ENCODE data around the gene HPD.

The HPD gene

DNA sequence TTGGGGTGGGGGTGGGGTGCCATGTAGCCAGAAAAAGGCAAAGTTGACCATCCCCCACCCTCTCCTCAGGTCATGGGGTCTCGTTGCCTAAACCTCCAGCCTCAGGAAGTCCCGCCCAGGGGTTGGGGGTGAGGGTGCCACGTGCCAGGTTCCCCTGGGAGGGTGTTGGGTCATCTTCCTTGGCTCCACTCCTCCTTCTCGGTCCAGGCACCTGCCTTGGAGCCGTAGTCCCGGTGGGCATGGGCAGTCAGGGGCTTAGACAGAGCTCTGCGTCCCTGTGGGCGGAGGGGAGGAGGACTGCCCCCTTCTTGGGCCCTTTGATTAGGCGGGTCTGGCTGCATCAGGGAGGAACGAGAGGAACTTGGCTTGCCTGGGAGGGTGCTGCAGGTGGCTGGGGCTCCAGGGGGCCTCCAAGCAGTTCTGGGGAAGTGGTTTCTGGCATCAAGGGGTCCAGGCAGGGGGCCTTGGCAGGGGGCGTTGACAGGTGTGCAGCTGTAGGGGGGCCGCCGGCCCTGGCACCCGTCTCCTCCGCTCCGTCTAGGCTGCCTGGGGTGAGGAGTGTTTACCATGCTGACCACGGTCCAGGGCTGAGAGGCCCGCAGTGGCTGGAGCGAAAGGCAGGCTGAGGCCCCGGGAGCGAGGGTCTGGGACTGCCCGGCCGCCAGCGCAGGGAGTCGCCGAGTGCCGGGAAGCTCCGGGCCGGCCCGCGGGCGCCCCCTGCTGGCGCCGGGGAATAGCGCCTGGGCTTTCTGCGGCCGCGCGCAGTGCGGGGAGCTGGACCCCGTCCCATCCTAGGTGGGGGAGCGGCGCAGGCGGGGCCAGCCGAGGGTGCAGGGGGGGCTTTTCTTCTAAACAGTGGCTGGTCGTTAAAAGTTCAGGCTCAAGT is 47.0 kb downstream of the HPD start:
- DNase-seq (ENCODE audit: low read depth in 2 of 2, low spot score in 1 of 2) = peak in 1 of 2 donors; percentile 50

GRCh38 chr12:121810833-121811433 is 47.7 kb downstream of the HPD start:
- DNase-seq (ENCODE audit: low read depth in 2 of 2, low spot score in 1 of 2) = no peak

GRCh38 chr12:121810234-121810817 is 48.3 kb downstream of the HPD start:
- DNase-seq (ENCODE audit: low read depth in 2 of 2, low spot score in 1 of 2) = no peak

DNA sequence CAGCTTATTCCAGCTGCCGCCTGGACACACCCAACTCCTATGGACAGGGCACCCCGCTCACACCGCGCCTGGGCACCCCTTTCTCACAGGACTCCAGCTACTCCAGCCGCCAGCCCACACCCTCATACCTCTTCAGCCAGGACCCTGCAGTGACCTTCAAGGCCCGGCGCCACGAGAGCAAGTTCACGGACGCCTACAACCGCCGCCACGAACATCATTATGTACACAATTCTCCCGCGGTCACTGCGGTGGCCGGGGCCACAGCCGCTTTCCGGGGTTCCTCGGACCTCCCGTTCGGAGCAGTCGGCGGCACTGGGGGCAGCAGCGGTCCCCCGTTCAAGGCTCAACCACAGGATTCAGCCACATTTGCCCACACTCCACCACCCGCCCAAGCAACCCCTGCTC is 48.9 kb downstream of the HPD start:
- DNase-seq (ENCODE audit: low read depth in 2 of 2, low spot score in 1 of 2) = no peak

DNA sequence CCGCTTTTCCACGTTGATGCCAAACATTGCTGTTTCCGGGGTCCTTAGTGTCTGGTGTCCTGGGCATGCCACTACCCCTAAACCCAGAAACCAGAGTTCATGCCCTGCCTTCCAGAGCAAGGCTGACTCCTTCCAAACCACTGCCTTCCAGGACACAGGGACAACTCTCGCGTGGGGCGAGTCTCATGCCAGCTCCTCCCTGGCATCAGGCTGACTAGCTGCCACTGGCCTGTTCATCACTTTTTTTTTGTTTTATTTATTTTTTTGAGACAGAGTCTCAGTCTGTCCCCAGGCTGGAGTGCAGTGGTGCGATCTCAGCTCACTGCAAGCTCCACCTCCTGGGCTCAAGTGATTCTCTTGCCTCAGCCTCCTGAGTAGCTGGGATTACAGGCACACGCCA is 50.0 kb downstream of the HPD start:
- no peak for DNase-seq (ENCODE audit: low read depth in 2 of 2, low spot score in 1 of 2)

- DNase-seq (ENCODE audit: low read depth in 2 of 2, low spot score in 1 of 2) = no peak
Measured at GRCh38 chr12:121807642-121808347, 50.9 kb downstream of the HPD start.

DNA sequence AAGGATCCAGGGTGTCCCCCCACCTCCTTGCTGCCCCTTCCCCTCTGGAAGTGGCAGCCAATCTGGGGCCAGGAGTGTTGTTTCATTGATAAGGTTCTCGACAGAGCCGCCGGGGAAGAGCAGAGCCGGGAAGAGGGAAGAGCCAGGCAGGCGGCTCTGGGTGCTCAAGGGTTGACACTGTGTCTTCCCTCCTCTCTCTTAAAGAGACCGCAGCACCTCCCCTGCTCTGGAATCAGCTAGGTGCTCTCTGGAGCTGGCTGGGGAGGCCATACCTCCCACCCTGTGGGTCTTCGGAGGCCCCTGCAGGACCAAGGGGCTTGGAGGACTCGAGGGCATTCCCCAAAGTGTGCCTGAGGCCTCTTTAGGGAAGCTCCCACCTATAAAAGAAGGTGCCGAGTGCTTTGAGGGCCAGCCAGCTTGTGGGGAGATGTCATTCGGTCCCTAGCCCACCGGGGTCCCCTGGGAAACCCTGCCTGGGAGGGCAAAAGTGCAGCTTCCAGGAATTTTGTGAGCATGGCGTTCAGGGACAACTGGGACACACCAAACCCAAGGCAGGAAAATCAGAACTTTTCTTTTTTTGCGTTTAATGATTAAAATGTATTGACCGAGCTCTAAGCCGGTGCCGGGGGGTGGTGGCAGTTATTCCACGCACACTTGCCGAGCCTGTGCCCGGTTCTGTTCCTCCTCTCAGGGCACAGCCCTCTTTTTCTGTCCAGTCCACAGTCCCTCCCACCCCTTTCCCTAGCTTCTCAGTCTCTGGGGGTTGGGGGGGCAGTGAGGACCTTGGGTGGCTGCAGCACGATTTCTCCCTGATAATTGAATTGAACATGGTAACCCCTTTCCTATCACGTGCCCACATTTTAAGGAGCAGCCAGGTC is 51.9 kb downstream of the HPD start:
- DNase-seq (ENCODE audit: low read depth in 2 of 2, low spot score in 1 of 2) = no peak

GRCh38 chr12:121806009-121806545 is 52.6 kb downstream of the HPD start:
- DNase-seq (ENCODE audit: low read depth in 2 of 2, low spot score in 1 of 2) = no peak

GRCh38 chr12:121805171-121806008 is 53.3 kb downstream of the HPD start:
- DNase-seq (ENCODE audit: low read depth in 2 of 2, low spot score in 1 of 2) = no peak

GRCh38 chr12:121804417-121805111 is 54.1 kb downstream of the HPD start:
- DNase-seq (ENCODE audit: low read depth in 2 of 2, low spot score in 1 of 2) = no peak

DNA sequence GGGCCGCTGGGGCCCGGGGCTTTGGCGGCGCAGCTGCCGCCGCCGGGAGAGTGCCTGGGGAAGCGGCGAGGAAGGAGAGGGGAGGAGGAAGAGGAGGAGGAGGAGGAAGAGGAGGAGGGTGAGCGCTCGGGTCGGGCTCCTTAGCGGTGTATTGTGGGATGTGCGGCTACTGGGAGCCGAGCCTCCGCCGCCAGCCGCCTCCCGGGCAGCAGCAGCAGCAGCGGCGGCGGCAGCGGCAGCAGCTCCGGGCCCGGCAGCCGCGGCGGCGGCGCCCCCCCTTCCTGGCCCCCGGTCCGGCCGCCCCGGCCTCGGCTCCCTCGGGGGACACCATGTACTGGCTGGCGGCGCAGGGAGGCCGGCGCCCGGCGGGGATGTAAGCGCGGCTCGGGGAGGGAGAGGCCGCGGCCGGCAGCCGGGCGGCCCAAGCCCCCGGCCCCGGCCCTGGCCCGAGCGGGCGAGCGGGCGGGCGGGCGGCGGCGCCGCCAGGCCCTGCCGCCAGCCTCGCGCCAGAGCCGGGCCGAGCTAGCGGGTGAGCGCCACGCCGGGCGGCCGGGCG is 54.7 kb downstream of the HPD start, which contains the start of gene SETD1B:
Gene SETD1B, plus strand, starts transcription at position 149 of the 556 bp plus-strand sequence. CDS start 729 bp downstream, outside the sequence.
- no peak for DNase-seq (ENCODE audit: low read depth in 2 of 2, low spot score in 1 of 2)

DNA sequence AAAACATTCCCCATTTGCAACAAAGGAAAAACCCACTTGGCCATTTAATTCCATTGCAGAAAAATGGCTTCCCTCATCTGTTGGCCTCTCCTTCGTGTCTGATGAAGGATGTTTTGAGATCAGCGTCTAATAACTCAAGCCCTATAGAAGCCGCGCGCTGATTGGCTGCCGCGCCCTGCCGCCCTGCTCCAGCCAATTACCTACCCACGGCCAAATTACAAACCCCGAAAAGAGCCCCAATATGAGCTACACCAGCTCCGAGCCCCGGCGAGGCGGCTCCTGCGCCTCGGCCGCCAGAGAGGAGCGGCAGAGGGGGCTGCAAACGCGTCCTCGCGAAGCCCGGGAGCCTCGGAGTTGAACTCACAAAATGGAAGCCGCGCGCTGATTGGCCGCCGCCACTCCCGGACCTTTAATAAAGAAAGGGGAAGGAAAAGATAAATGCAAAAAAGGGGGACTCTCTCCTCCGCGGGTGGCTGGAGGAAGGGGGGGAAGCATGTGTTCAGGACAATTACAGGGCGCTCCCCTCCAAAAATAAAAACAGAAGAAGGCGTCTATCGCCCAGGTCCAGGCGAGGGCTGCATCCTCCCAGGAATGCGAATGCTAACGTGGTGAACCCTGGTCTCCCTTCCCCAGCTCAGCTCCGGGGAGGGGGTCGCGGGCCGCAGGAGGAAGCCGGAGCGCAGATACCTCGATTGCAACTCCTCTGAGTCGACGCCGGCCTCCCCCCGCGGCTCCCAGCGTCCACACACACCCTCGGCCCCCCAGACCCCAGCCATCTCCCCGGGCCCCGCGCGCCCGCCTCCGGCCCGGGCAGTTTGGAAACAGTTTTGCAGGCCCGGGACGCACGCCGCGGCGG is 55.6 kb downstream of the HPD start:
- peak in 1 of 2 donors; percentile 78 for DNase-seq (ENCODE audit: low read depth in 2 of 2, low spot score in 1 of 2)

- DNase-seq (ENCODE audit: low read depth in 2 of 2, low spot score in 1 of 2) = no peak
Measured at GRCh38 chr12:121802485-121802842, 56.2 kb downstream of the HPD start.

GRCh38 chr12:121801595-121802484 is 56.8 kb downstream of the HPD start:
- no peak for DNase-seq (ENCODE audit: low read depth in 2 of 2, low spot score in 1 of 2)

GRCh38 chr12:121800694-121801594 is 57.7 kb downstream of the HPD start:
- DNase-seq (ENCODE audit: low read depth in 2 of 2, low spot score in 1 of 2) = peak in 1 of 2 donors; percentile 53

Data from stimulated activated CD8-positive, alpha-beta memory T cell treated with anti-CD3 and anti-CD28 coated beads, Interleukin-4, amount 100 ng/mL, for 1 hour (primary cell).